ENCODE data around the gene MRGPRG.

GRCh38 chr11:3203221-3204043 is 15.2 kb downstream of the MRGPRG start:
- TF ChIP-seq EZH2 (IDR thresholded peaks at IDR 0.05), result no peak
- no peak for TF ChIP-seq POLR2AphosphoS5 (IDR thresholded peaks at IDR 0.05; ENCODE audit: borderline replicate concordance, low read depth, low read length)
- TF ChIP-seq FOXP2 (optimal IDR thresholded peaks at IDR 0.05; ENCODE audit: control extremely low read depth, extremely low read length, insufficient read depth), result no peak

Data from SK-N-MC (cell line).